OCI-LY1 (cell line): ENCODE measurements around the gene RFX2.

Experiments used
- H2AFZ ChIP-seq: fragments of 200-600 bp; sonication (generic), shearing (Covaris generic); 2 replicates; pipeline ENCODE4 v1.6.0; 2014; ENCODE audit warnings: antibody characterized with exemption, mild to moderate bottlenecking, low read length
- H3F3A ChIP-seq: fragments of 200-600 bp; sonication (generic), shearing (Covaris generic); 2 replicates; pipeline ENCODE4 v1.6.0; 2014; ENCODE audit warnings: mild to moderate bottlenecking, antibody characterized with exemption, low read length, moderate library complexity; ENCODE audit not compliant: insufficient read depth
- H3K27ac ChIP-seq: fragments of 200-600 bp; sonication (generic); 2 replicates; pipeline ENCODE4 v1.5.1; 2014; ENCODE audit warnings: low read length, mixed run types, mild to moderate bottlenecking, low read depth; ENCODE audit not compliant: poor library complexity, severe bottlenecking
- H3K27me3 ChIP-seq: fragments of 200-600 bp; sonication (generic); 2 replicates; pipeline ENCODE4 v1.6.0; 2014; ENCODE audit warnings: antibody characterized with exemption, mild to moderate bottlenecking, low read length, moderate library complexity; ENCODE audit not compliant: insufficient read depth
- H3K36me3 ChIP-seq: fragments of 200-600 bp; sonication (generic); 2 replicates; pipeline ENCODE4 v1.6.1; 2014; ENCODE audit warnings: mild to moderate bottlenecking, antibody characterized with exemption, low read length, moderate library complexity, mixed read lengths; ENCODE audit not compliant: insufficient read depth
- H3K4me1 ChIP-seq: fragments of 200-600 bp; sonication (generic); 2 replicates; pipeline ENCODE4 v1.5.1; 2014; ENCODE audit warnings: mild to moderate bottlenecking, low read length, moderate library complexity; ENCODE audit not compliant: insufficient read depth, severe bottlenecking
- H3K4me2 ChIP-seq: fragments of 200-600 bp; sonication (generic), shearing (Covaris generic); 2 replicates; pipeline ENCODE4 v1.6.1; 2014; ENCODE audit warnings: low read length
- H3K4me3 ChIP-seq: fragments of 200-600 bp; sonication (generic); 2 replicates; pipeline ENCODE4 v1.5.1; 2014; ENCODE audit warnings: low read length, low read depth, mild to moderate bottlenecking, mixed read lengths; ENCODE audit not compliant: poor library complexity, severe bottlenecking
- H3K79me2 ChIP-seq: fragments of 200-600 bp; shearing (Covaris generic); 2 replicates; pipeline ENCODE4 v1.6.1; 2016; ENCODE audit warnings: mixed run types, low read length, mixed read lengths; ENCODE audit not compliant: insufficient read depth
- H3K9ac ChIP-seq: fragments of 200-600 bp; sonication (generic), shearing (Covaris generic); 2 replicates; pipeline ENCODE4 v1.6.1; 2014; ENCODE audit warnings: mild to moderate bottlenecking, low read length, mixed read lengths
- H3K9me2 ChIP-seq: fragments of 200-600 bp; sonication (generic), shearing (Covaris generic); 2 replicates; pipeline ENCODE4 v1.6.1; 2014; ENCODE audit warnings: low read depth, mild to moderate bottlenecking, low read length, mixed read lengths
- H3K9me3 ChIP-seq: fragments of 200-600 bp; shearing (Covaris generic); 2 replicates; pipeline ENCODE4 v1.6.1; 2014; ENCODE audit warnings: low read length, mixed read lengths
- H4K20me1 ChIP-seq: fragments of 200-600 bp; sonication (generic), shearing (Covaris generic); 2 replicates; pipeline ENCODE4 v1.6.0; 2016; ENCODE audit warnings: mild to moderate bottlenecking, low read length; ENCODE audit not compliant: insufficient read depth
- CTCF ChIP-seq: fragments of 200-600 bp; sonication (generic), shearing (Covaris generic); IDR thresholded peaks from 2 replicates; pipeline ENCODE4 v1.5.1; 2017; ENCODE audit warnings: mild to moderate bottlenecking, antibody characterized with exemption, low read length, moderate library complexity, mixed read lengths
- EZH2 ChIP-seq: fragments of 200-600 bp; sonication (generic), shearing (Covaris generic); IDR thresholded peaks from 2 replicates; pipeline ENCODE4 v1.8.0; 2017; ENCODE audit warnings: borderline replicate concordance, mixed run types, mild to moderate bottlenecking, antibody characterized with exemption, low read length, moderate library complexity, mixed read lengths

Gene RFX2

DNA sequence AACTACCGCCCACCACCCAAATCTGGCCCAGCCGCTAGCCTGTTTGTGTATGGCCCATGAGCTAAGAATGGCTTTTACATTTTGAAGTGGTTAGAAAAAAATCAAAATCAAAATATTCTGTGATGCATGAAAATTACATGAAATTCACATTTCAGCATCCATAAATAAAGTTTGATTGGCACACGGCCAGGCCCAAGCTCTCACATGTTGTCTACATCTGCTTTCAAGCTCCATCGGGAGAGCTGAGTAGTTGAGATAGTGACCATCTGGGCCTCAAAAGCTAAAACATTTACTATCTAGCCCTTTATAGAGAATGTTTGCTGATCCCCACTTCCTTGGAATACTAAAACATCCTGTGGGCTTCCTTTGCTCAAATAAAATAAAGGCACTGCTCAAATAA is 14.5 kb downstream of the RFX2 start:
- H3K9me3 ChIP-seq: no peaks in the 10 kb centered on the region
- TF ChIP-seq EZH2 (no peak), CTCF (no peak)
- H3K36me3 ChIP-seq: no peaks in the 10 kb centered on the region
- H3K27me3 ChIP-seq: peaks cover under 1% of the 10 kb centered on the region; the same call in 1 of the 2 replicates
- no peak overlapping the region for H3K4me3 ChIP-seq
- H2AFZ ChIP-seq: no peak overlapping the region
- H3F3A ChIP-seq: no peaks in the 10 kb centered on the region
- H3K79me2 ChIP-seq: no peaks in the 10 kb centered on the region
- no peak overlapping the region for H3K27ac ChIP-seq
- H3K9ac ChIP-seq: no peak overlapping the region
- H4K20me1 ChIP-seq: no peaks in the 10 kb centered on the region
- H3K4me1 ChIP-seq: no peaks in the 10 kb centered on the region
- H3K4me2 ChIP-seq: no peak overlapping the region
- H3K9me2 ChIP-seq: no peaks in the 10 kb centered on the region

- Histone ChIP-seq H3K4me2 (no peak overlapping the region), H2AFZ (no peak overlapping the region), H3K4me3 (no peak overlapping the region)
These were observed 17.7 kb downstream of the RFX2 start for GRCh38 chr19:6092329-6093286.

GRCh38 chr19:6091771-6092291 is 18.5 kb downstream of the RFX2 start:
- Histone ChIP-seq H3K9me2 (no peaks in the 10 kb centered on the region), H3K27ac (no peak overlapping the region), H3K4me2 (no peak overlapping the region), H3F3A (no peaks in the 10 kb centered on the region), H2AFZ (no peak overlapping the region), H3K79me2 (no peaks in the 10 kb centered on the region), H3K27me3 (peaks cover 4% of the 10 kb centered on the region; the same call in 1 of the 2 replicates), H3K4me1 (peaks cover 10% of the 10 kb centered on the region), H3K4me3 (no peak overlapping the region), H3K36me3 (no peaks in the 10 kb centered on the region), H3K9ac (no peak overlapping the region), H3K9me3 (no peaks in the 10 kb centered on the region), H4K20me1 (no peaks in the 10 kb centered on the region)
- TF ChIP-seq CTCF (no peak), EZH2 (no peak)

More at GRCh38 chr19:6092329-6093286, 17.7 kb downstream of the RFX2 start:
- Histone ChIP-seq H3K9me3 (no peaks in the 10 kb centered on the region), H3K9me2 (no peaks in the 10 kb centered on the region), H3K9ac (no peak overlapping the region), H3F3A (no peaks in the 10 kb centered on the region), H3K4me1 (peaks cover 2% of the 10 kb centered on the region), H3K27ac (no peak overlapping the region), H3K27me3 (peaks cover 4% of the 10 kb centered on the region; the same call in 1 of the 2 replicates), H3K79me2 (no peaks in the 10 kb centered on the region), H3K36me3 (no peaks in the 10 kb centered on the region), H4K20me1 (no peaks in the 10 kb centered on the region)
- TF ChIP-seq CTCF (no peak), EZH2 (no peak)
